Testis (tissue), 3 donors: ENCODE results near the gene MTCL1. TPM values are rescaled to one million over a fixed set of nuclear protein-coding genes. Genes with fewer than 3 reads are reported as not detected.

Source experiments
- DNase-seq: peaks from one replicate; pipeline ENCODE4 v3.0.0-alpha.2; 2019
- H3K27ac ChIP-seq, 2 donors: fragments of 200-600 bp; sonication (generic); one replicate each; pipeline ENCODE4 v1.5.1; 2019
- H3K27me3 ChIP-seq: fragments of 200-600 bp; sonication (generic); one replicate; pipeline ENCODE4 v1.5.1; 2019
- H3K36me3 ChIP-seq: fragments of 200-600 bp; sonication (generic); one replicate; pipeline ENCODE4 v1.5.1; 2017; ENCODE audit warnings: low read depth; ENCODE audit errors: missing control alignments
- H3K4me1 ChIP-seq: fragments of 200-600 bp; sonication (generic); one replicate; pipeline ENCODE4 v1.5.1; 2019
- H3K4me3 ChIP-seq, 2 donors: fragments of 200-600 bp; sonication (generic); one replicate each; pipeline ENCODE4 v1.5.1; 2017 to 2019
- H3K9me3 ChIP-seq: fragments of 200-600 bp; sonication (generic); one replicate; pipeline ENCODE4 v1.5.1; 2017
- CTCF ChIP-seq, 3 experiments: fragments of 450-650 bp in 2 of 3; fragments of 200-600 bp in 1 of 3; sonication (generic) in 1 of 3; IDR thresholded peaks; one replicate each; pipeline ENCODE4 v1.5.1; 2016 to 2019; ENCODE audit warnings: antibody characterized with exemption in 3 of 3, mild to moderate bottlenecking in 2 of 3, moderate library complexity in 1 of 3
- POLR2A ChIP-seq: fragments of 450-650 bp; IDR thresholded peaks from one replicate; pipeline ENCODE4 v1.6.1; 2017; ENCODE audit warnings: antibody characterized with exemption, mild to moderate bottlenecking, moderate library complexity
- WGBS, 2 donors: methylation state at CpG; one replicate each; pipeline ENCODE4 v1.1.5; 2018; 5-methylcytosine and 5-hydroxymethylcytosine counted together
- intact Hi-C: fragments of 100-400 bp; cut with DNase I; formaldehyde crosslinking; loops from one replicate; pipeline ENCODE4 v1.15.1; 2023; ENCODE audit warnings: low total_unique reads
- polyA plus RNA-seq: library from polyadenylated mRNA; stranded (reverse); fragments of 350-450 nt; fragmentation: Illumina TruSeq; extraction: RNeasy Lipid Tissue Mini Kit (QIAGEN cat#74804); gene quantifications from one replicate; pipeline ENCODE4 v1.2.3, GENCODE V29; 2014; ENCODE audit warnings: low read depth, low replicate concordance; ENCODE audit not compliant: insufficient read depth
- total RNA-seq, 2 donors: library from RNA; depleted of rRNA; stranded (reverse); fragments of >200 nt; gene quantifications; one replicate each; pipeline ENCODE4 v1.2.3, GENCODE V29; 2016

MTCL1 gene
- total and polyA plus RNA-seq, 3 donors from 2014 or later = 27.5 to 139 (median 95.8) TPM

GRCh38 chr18:8786483-8787370 is 81.4 kb downstream of the MTCL1 start:
- H3K4me1 ChIP-seq = peaks cover 26% of the 10 kb centered on the region
- intact Hi-C loops = no loop called here
- no peaks in the 10 kb centered on the region for H3K36me3 ChIP-seq
- H3K4me3 ChIP-seq = no peak overlapping the region
- H3K27ac ChIP-seq = no peak overlapping the region
- no peaks in the 10 kb centered on the region for H3K27me3 ChIP-seq
- DNase-seq = peak; percentile 12
- TF ChIP-seq CTCF (IDR thresholded peaks at IDR 0.05) (no peak), POLR2A (no peak)
- H3K9me3 ChIP-seq = no peaks in the 10 kb centered on the region
- WGBS, 2 donors = 82 to 85% methylated on average over 17 of the region's 17 CpGs

- no peak for TF ChIP-seq CTCF (IDR thresholded peaks at IDR 0.05)
- no peak for TF ChIP-seq POLR2A
- WGBS, 2 donors = 85 to 86% methylated on average over 6 of the region's 6 CpGs
Measured at GRCh38 chr18:8787371-8787670, 82.0 kb downstream of the MTCL1 start.

GRCh38 chr18:8787794-8788193 is 82.4 kb downstream of the MTCL1 start:
- peaks cover 21% of the 10 kb centered on the region for H3K4me1 ChIP-seq
- no peak for DNase-seq
- peak overlapping the region in 1 of 2 donors; percentile 6 for H3K27ac ChIP-seq
- WGBS, 2 donors = 64 to 88% methylated on average over 6 of the region's 6 CpGs
- TF ChIP-seq CTCF (IDR thresholded peaks at IDR 0.05) (no peak), POLR2A (no peak)
- no peaks in the 10 kb centered on the region for H3K36me3 ChIP-seq
- no peaks in the 10 kb centered on the region for H3K9me3 ChIP-seq
- intact Hi-C loops = no loop called here
- no peak overlapping the region for H3K4me3 ChIP-seq
- H3K27me3 ChIP-seq = no peaks in the 10 kb centered on the region

More at GRCh38 chr18:8787371-8787670, 82.0 kb downstream of the MTCL1 start:
- intact Hi-C loops = no loop called here
- no peaks in the 10 kb centered on the region for H3K27me3 ChIP-seq
- no peak overlapping the region for H3K27ac ChIP-seq
- H3K36me3 ChIP-seq = no peaks in the 10 kb centered on the region
- H3K4me3 ChIP-seq = no peak overlapping the region
- peaks cover 21% of the 10 kb centered on the region for H3K4me1 ChIP-seq
- no peak for DNase-seq
- no peaks in the 10 kb centered on the region for H3K9me3 ChIP-seq

- Histone ChIP-seq H3K27me3 (no peaks in the 10 kb centered on the region), H3K36me3 (no peaks in the 10 kb centered on the region), H3K4me3 (no peak overlapping the region), H3K9me3 (no peaks in the 10 kb centered on the region), H3K27ac (peak overlapping the region in 1 of 2 donors; percentile 6), H3K4me1 (peaks cover 24% of the 10 kb centered on the region)
- DNase-seq = peak; percentile 14
- 68 to 78% methylated on average over 9 to 13 of the region's 13 CpGs for WGBS, 2 donors
- TF ChIP-seq POLR2A = no peak
- no peak for TF ChIP-seq CTCF (IDR thresholded peaks at IDR 0.05)
- intact Hi-C loops = no loop called here
Measured at GRCh38 chr18:8788503-8789429, 83.4 kb downstream of the MTCL1 start.
